Glutamatergic neuron (in vitro differentiated cells): ENCODE results near the gene ALOX15B. TPM values are rescaled to one million over a fixed set of nuclear protein-coding genes. Genes with fewer than 3 reads are reported as not detected.

Experiments used
- DNase-seq: peaks from one replicate; pipeline ENCODE4 v3.0.0; 2022
- H3K27ac Mint-ChIP-seq: one replicate; pipeline ENCODE4 v1.8.0; 2020; ENCODE audit warnings: mild to moderate bottlenecking, mixed read lengths, inconsistent platforms; ENCODE audit not compliant: unreplicated experiment
- H3K27me3 Mint-ChIP-seq: one replicate; pipeline ENCODE4 v1.8.0; 2020; ENCODE audit warnings: mild to moderate bottlenecking, moderate library complexity, mixed read lengths, inconsistent platforms; ENCODE audit not compliant: unreplicated experiment
- H3K36me3 Mint-ChIP-seq: one replicate; pipeline ENCODE4 v1.8.0; 2020; ENCODE audit warnings: mild to moderate bottlenecking, mixed read lengths, inconsistent platforms; ENCODE audit not compliant: unreplicated experiment
- H3K4me1 Mint-ChIP-seq: one replicate; pipeline ENCODE4 v1.8.0; 2020; ENCODE audit warnings: mild to moderate bottlenecking, low read depth, mixed read lengths, inconsistent platforms; ENCODE audit not compliant: unreplicated experiment
- H3K4me3 Mint-ChIP-seq: one replicate; pipeline ENCODE4 v1.8.0; 2020; ENCODE audit warnings: mild to moderate bottlenecking, mixed read lengths, inconsistent platforms; ENCODE audit not compliant: unreplicated experiment
- H3K9me3 Mint-ChIP-seq: one replicate; pipeline ENCODE4 v1.8.0; 2020; ENCODE audit warnings: mild to moderate bottlenecking, moderate library complexity, mixed read lengths, inconsistent platforms; ENCODE audit not compliant: unreplicated experiment
- CTCF ChIP-seq: fragments of 200-600 bp; sonication (generic); IDR thresholded peaks from one replicate; pipeline ENCODE4 v1.5.0; 2021; ENCODE audit not compliant: partially characterized antibody, unreplicated experiment
- total RNA-seq: library from RNA; stranded (reverse); fragmentation: NEBNext Ultra II Directional; extraction: Animal tissue kit (Norgen Biotek cat#: 25700); gene quantifications from one replicate; pipeline ENCODE4 v1.2.1, GENCODE V29; 2021; ENCODE audit not compliant: unreplicated experiment

The ALOX15B gene
- total RNA-seq, 1 donor from 2014 or later: not detected

GRCh38 chr17:8087075-8087951 lies 48.5 kb downstream of the ALOX15B start, which contains the start of gene ALOX12B:
Gene ALOX12B, minus strand, starts transcription at chr17:8087716. Its CDS starts 274 bp downstream, at chr17:8087442.
- H3K9me3 Mint-ChIP-seq: no peaks in the 10 kb centered on the region
- no peak within 1 kb of the TSS for H3K27ac Mint-ChIP-seq
- no peak for DNase-seq
- H3K4me1 Mint-ChIP-seq: no peaks in the 10 kb centered on the region
- H3K36me3 Mint-ChIP-seq: no peaks in the 10 kb centered on the region
- H3K27me3 Mint-ChIP-seq: peaks cover 14% of the 10 kb centered on the region
- no peak within 1 kb of the TSS for H3K4me3 Mint-ChIP-seq
- TF ChIP-seq CTCF: no peak

- H3K9me3 Mint-ChIP-seq: no peaks in the 10 kb centered on the region
- no peak overlapping the region for H3K27ac Mint-ChIP-seq
- no peak for DNase-seq
- H3K4me1 Mint-ChIP-seq: no peaks in the 10 kb centered on the region
- TF ChIP-seq CTCF: no peak
- H3K27me3 Mint-ChIP-seq: peaks cover 14% of the 10 kb centered on the region
- no peak overlapping the region for H3K4me3 Mint-ChIP-seq
- H3K36me3 Mint-ChIP-seq: no peaks in the 10 kb centered on the region
Measured at GRCh38 chr17:8087952-8088230, 49.0 kb downstream of the ALOX15B start.

GRCh38 chr17:8089728-8090127 lies 50.9 kb downstream of the ALOX15B start:
- H3K4me1 Mint-ChIP-seq: no peaks in the 10 kb centered on the region
- DNase-seq: no peak
- no peaks in the 10 kb centered on the region for H3K9me3 Mint-ChIP-seq
- no peak for TF ChIP-seq CTCF
- H3K4me3 Mint-ChIP-seq: no peak overlapping the region
- no peak overlapping the region for H3K27ac Mint-ChIP-seq
- H3K27me3 Mint-ChIP-seq: peaks cover 16% of the 10 kb centered on the region
- H3K36me3 Mint-ChIP-seq: no peaks in the 10 kb centered on the region

- H3K9me3 Mint-ChIP-seq: peaks cover 1% of the 10 kb centered on the region
- no peaks in the 10 kb centered on the region for H3K36me3 Mint-ChIP-seq
- no peaks in the 10 kb centered on the region for H3K4me1 Mint-ChIP-seq
- peaks cover 13% of the 10 kb centered on the region for H3K27me3 Mint-ChIP-seq
- DNase-seq: no peak
- H3K4me3 Mint-ChIP-seq: no peak overlapping the region
- no peak for TF ChIP-seq CTCF
- H3K27ac Mint-ChIP-seq: no peak overlapping the region
Measured at GRCh38 chr17:8091033-8091687, 52.3 kb downstream of the ALOX15B start.

- DNase-seq: no peak
- H3K4me3 Mint-ChIP-seq: no peak overlapping the region
- H3K27me3 Mint-ChIP-seq: peaks cover 7% of the 10 kb centered on the region
- H3K36me3 Mint-ChIP-seq: no peaks in the 10 kb centered on the region
- H3K9me3 Mint-ChIP-seq: peaks cover 6% of the 10 kb centered on the region
- H3K4me1 Mint-ChIP-seq: no peaks in the 10 kb centered on the region
- no peak overlapping the region for H3K27ac Mint-ChIP-seq
- no peak for TF ChIP-seq CTCF
Measured at GRCh38 chr17:8095361-8095760, 56.5 kb downstream of the ALOX15B start.
